Hematopoietic multipotent progenitor cell treated with erythropoietin and hydrocortisone succinate and interleukin-3 and kit ligand, for 8 days (in vitro differentiated cells): ENCODE measurements around the gene FBXW7.
"Not testable (repeated sequence)": the region's sequence is repeated elsewhere in the genome, so short reads cannot be mapped to it uniquely, and the experiment has no call there.

ENCODE experiments used
- DNase-seq: peaks from one replicate; pipeline ENCODE4 v3.0.0-alpha.2; 2015

The FBXW7 gene

GRCh38 chr4:152544533-152544932 lies 8.6 kb upstream of the FBXW7 start:
- DNase-seq: not testable (repeated sequence)

DNA sequence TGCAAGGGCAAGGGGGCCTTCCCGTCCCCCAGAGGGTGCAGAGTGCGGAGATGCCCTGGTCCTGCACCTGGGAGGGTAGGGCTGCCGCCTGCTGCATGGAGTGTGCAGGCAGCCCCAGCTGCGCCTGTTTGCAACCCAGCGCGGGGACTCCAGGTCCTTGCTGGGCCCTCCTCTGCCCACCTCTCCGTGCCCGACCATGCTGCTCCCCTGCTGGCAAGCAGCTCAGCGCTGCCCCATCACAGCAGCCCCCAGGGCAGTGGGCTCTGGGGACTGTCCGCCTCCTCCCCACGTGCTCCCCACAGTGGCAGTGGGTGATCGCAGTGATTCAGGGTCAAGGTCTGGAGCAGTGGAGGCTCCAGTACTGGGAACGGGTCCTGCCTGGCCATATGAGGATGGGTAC lies 5.0 kb upstream of the FBXW7 start:
- no peak for DNase-seq

DNA sequence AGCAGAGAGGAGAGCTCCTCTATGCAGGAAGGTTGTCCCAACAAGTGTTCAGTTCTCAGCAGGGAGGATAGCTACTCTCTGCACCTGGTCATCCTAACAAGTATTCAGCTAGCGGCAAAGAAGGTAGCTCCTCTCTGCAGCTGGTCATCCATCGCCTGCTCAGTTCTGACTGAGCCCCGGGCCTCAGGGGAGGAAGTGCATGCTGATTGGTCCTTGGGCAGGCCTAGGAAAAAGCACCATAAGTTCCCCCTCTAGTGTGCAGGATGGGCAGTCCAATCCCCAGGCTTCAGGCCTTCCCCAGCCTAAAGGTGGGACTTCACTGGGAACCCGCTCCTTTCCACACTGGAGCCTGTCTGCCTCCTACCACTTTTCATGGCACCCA lies 4.4 kb upstream of the FBXW7 start:
- DNase-seq: no peak

GRCh38 chr4:152539556-152540292 lies 3.8 kb upstream of the FBXW7 start:
- no peak for DNase-seq

DNA sequence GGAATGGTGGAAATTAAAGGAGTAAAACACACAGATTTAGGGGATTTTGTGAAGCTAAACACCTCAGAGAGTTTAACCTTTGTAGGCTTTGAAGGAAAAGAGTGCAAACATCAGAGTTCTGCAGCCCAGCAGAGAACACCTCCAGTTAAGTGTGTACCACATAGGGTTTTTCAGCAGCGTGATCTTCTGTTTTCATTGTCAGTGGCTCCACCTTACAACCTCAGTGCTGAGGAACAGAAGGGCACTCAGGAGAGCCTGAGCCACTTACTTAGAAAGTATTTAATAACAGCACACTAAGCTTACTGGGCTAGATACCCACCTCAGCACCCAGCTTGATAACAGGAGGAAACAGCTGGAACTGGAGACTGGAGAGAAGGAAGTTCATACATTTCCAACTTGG lies 2.0 kb upstream of the FBXW7 start:
- DNase-seq: no peak

DNA sequence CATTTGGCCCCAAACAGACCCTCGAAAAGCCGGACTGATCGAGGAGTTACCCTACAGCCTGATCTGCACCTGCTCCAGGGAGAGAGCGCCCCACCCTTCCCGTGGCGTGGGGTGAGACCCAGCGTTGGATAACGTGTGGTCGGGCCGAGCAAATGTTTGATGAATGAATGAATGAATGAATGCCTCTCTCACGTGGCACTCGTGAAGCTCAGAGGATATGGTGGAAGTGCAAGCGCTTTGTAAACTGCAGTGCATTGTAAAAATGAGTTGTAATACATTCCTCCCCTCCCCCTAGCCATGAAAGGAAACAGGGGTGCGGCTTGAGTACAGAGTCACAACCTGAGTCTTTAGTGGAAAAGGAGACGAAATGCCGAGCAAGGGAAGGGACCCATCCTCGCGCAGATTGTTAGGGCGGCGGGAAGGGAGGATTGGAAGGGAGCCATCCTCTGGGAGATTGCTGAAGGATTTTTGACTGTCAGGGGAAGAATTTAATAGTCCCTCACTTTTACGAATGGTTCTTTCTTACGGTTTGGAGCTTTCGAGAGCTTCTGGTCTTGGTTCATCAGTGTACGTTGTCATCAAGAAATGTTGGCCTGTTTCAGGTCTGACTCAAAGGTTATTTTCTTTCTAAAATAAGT lies 772 bp upstream of the FBXW7 start:
- peak; percentile 80 for DNase-seq

DNA sequence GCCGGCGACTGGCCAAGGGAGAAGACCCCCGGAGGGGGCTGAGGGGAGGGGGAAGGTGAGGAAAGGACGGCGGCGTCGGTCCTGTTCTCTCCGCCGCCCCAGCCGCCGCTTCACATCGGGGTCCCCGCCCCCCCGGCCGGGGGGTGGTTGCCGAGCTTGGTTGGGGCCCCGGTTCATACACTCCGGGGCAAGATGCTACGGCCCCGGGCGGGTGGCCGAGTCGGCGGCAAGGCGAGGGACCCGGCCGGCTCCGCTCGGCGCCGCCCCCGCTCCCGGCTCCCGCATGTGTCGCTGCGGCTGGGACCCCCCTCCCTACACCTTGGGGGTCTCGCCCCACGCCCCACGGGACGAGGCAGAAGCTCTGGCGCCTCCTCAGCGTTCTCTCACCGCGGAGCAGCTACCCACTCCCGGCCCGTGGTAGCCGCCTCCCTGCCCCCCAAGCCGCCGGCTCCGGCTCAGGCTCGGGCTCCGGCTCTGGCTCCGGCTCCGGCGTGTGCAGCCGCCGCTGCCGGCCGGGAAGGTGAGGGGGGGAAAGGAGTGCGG lies 461 bp downstream of the FBXW7 start:
- no peak for DNase-seq

GRCh38 chr4:152534541-152535359 lies 1.1 kb downstream of the FBXW7 start:
- peak; percentile 30 for DNase-seq

DNA sequence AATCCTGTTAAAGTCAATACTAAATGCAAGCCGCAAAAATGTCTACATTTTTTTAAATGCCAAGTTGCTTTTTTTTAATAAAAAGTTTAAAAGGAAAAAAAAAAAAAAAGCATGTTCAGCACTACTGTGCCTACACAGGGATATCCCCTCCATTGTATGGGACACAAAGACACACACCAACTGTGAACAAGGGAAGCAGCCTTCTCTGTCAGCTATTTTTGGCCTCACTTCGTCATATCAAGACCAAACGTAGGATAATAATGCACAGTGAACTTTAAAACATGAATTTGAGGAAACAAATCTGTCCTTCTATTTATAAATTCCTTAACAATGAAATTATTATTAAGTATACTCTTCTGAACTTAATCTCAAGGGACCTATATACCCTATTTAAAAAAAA lies 4.4 kb downstream of the FBXW7 start:
- no peak for DNase-seq

DNA sequence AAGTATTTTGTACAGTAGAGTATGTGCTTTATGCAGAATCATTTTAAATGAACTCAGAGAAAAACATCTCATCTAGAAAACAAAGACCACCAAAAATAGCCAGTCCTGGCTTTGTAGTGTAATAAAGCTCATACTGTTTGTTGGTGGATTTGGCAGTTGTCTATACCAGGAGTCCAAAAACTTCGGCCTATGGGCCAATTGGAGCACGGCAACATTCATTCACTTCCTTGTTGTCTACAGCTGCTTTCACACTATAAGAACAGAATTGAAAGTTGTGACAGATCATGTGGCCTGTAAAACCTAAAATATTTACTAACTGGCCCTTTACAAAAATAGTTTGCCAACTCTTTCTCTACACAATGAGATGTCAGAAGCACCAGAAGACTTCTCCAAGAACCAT lies 5.3 kb downstream of the FBXW7 start:
- no peak for DNase-seq

DNA sequence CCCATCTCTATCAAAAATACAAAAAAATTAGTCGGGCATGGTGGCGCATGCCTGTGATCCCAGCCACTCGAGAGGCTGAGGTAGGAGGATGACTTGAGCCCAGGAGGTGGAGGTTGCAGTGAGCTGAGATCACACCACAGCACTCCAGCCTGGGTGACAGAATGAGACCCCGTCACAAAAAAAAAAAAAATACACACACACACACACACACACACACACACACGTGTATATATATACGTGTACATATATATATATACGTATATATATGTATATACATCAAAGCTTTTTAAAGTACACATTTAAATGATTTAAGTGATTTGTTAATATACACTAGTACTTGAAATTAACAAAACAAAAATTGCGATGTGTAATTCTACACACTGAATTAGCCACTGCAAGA lies 6.0 kb downstream of the FBXW7 start:
- no peak for DNase-seq

DNA sequence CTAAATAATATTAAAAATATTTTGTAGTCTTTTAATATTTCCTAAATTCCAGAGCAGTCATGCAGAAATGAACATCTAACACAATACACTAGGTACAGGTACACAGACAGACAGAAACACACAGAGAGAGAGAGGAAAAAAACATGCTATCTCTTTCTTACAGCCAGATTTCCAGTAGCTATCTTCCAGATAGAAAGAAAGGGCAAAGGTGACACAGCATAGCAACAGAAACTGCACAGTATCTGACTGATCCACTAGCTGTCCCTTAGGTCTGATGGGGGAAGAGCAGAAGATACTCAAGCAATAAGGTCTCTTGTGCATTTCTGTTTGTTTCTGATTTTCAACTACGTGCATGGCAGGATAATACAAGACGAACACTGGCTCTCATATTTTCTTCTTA lies 7.8 kb downstream of the FBXW7 start:
- peak; percentile 64 for DNase-seq

DNA sequence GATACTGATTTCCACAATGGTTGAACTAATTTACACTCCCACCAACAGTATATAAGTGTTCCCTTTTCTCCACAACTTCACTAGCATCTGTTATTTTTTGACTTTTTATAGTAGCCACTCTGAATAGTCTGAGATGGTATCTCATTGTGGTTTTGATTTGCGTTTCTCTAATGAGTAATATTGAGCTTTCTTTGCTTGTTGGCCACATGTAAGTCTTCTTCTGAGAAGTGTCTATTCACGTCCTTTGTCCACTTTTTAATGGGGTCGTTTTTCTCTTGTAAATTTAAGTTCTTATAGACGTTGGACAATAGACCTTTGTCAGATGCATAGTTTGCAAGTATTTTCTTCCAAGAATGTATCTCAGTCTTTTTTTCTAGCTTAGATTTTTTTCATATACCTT lies 10.0 kb downstream of the FBXW7 start:
- DNase-seq: no peak

GRCh38 chr4:152524427-152524826 lies 11.5 kb downstream of the FBXW7 start:
- no peak for DNase-seq

GRCh38 chr4:152523731-152524130 lies 12.2 kb downstream of the FBXW7 start:
- no peak for DNase-seq

GRCh38 chr4:152522754-152523153 lies 13.1 kb downstream of the FBXW7 start:
- DNase-seq: no peak

DNA sequence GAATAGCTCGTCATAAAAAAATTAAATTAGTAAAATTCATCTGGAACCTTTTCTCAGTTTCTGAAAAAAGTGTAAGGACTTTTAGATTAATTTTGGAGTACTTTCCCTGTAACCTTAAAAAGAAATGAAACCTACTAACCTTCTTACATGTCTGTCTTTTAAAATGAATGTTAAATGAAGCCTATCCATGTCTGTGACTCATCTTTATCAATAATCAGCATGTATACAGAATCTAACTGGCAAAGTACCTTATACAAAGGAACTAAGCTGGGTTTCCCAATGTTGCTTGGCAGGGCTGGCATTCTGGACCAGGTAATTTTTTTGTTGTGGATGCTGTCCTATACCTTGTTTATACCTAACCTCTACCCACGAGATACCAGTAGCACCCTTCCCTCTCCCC lies 13.6 kb downstream of the FBXW7 start:
- DNase-seq: no peak

DNA sequence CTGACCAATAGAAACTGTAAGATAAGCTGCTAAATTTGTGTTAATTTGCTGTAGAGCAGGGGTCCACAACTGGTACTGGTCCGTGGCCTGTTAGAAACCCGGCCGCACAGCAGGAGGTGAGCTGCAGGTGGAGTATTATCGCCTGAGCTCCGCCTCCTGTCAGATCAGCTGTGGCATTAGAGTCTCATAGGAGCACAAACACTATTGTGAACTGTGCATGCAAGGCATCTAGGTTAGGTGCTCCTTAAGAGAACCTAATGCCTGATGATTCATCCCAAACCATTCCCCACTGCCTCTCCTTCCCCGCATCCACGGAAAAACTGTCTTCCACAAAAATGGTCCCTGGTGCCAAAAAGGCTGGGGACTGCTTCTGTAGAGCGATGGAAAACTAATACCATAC lies 19.7 kb downstream of the FBXW7 start:
- no peak for DNase-seq

- DNase-seq: no peak
These were observed 20.2 kb downstream of the FBXW7 start for GRCh38 chr4:152515678-152516077.

DNA sequence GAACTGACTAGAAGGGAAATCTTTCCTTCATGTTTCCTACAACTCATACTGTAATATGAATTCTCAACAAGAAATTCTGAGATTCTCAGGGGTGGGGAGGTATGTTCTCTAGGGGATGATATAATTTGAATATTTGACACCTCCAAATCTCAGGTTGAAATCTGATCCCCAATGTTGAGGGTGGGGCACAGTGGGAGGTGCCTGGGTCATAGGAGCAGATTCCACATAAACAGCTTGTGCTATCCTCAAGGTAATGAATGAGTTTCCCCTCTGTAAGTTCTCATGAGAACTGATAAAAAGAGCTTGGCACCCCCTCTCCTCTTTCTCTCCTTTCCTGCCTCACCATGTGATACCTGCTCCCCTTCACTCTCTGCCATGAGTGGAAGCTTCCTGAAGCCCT lies 21.5 kb downstream of the FBXW7 start:
- DNase-seq: no peak

- DNase-seq: no peak
These were observed 22.8 kb downstream of the FBXW7 start for GRCh38 chr4:152513078-152513477.

DNA sequence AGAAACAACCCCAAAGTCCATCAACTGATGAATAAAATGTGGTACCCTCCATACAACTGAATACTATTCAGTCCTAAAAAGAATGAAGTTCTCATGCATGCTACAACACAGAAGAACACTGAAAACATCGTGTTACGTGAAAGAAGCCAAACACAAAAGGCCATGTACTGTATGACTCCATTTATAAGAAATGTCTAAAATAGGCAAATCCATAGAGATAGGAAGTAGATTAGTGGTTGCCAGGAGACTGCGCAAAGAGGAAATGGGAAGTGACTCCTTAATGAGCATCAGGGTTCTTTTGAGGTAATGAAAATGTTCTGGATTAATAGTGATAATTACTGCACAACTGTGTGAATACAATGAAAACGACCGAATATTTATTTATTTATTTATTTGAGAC lies 23.4 kb downstream of the FBXW7 start:
- no peak for DNase-seq

DNA sequence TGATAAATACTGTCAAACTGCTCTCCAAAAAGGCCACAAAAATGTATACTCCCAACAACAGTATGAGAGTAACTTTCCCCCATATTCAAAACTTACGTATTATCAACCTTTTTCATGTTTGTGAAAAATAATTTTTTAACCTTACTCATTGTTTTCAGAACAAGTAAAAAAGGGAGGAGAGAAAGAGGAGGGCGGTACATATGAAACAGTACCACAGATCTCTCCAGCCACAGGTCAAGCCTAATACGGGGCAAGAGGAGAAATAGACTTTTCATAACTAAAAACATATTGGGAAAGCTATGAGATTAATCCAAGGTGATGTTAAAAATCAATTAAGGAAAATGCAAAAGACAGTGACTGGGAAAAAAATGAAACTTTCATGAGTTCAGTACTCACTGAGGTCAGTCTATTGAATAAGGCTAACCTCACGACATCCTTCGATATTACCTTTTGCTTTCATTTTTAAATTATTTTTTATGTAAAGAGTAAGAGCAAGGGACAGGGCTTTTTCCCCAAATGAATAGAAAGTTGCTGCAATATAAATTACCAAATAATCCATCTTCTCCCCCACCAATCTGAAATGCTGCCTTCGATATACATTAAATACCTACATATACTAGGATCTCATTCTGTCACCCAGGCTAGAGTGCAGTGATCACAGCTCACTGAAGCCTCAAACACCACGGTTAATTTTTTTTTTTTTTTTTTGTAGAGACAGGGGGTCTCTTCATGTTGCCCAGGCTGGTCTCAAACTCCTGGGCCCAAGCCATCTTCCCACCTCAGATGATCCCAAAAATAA lies 25.3 kb downstream of the FBXW7 start:
- no peak for DNase-seq
